T-cell (primary cell): ENCODE measurements around the gene DLGAP1. TPM values are rescaled to one million over a fixed set of nuclear protein-coding genes. Genes with fewer than 3 reads are reported as not detected.
"Not testable (repeated sequence)": the region's sequence is repeated elsewhere in the genome, so short reads cannot be mapped to it uniquely, and the experiment has no call there.

Experiments
- ATAC-seq, 4 experiments: fragments of 200-7000 bp in 3 of 4; fragments of 150-1000 bp in 1 of 4; cut with Tn5 transposase; replicated peaks in 1 of 4; 1 replicate in 3 of 4; 2 replicates in 1 of 4; pipeline ENCODE4 v1.10.0; 2021; ENCODE audit warnings: moderate library complexity in 3 of 4, mild to moderate bottlenecking in 2 of 4, moderate number of reproducible peaks in 1 of 4
- CTCF ChIA-PET, 2 donors: fragments of 300-600 bp; sonication (Branson Sonifier 250); formaldehyde crosslinking; loops; one replicate each; lab custom pipeline; 2022; ENCODE audit warnings: antibody characterized with exemption in 2 of 2; lab: Charles Lee
- POLR2A ChIA-PET, 2 donors: fragments of 300-600 bp; sonication (Branson Sonifier 250); formaldehyde crosslinking; loops; one replicate each; lab custom pipeline; 2022; ENCODE audit warnings: antibody characterized with exemption in 2 of 2; lab: Charles Lee
- DNase-seq, 35 experiments: peaks; one replicate each; pipeline versions ENCODE4 v3.0.0 to v3.0.0-alpha.2; 2013 to 2023
- H3K27ac ChIP-seq: one replicate; pipeline ENCODE4 v1.5.1; 2013; ENCODE audit warnings: low read length
- H3K27me3 ChIP-seq, 2 experiments: replicated peaks in 1 of 2; 1 replicate in 1 of 2; 2 replicates in 1 of 2; pipeline versions ENCODE4 v1.6.1 to v1.7.0; 2013; ENCODE audit warnings: low read length in 1 of 2, mixed read lengths in 1 of 2; ENCODE audit not compliant: control insufficient read depth in 2 of 2, insufficient read depth in 2 of 2; ENCODE audit errors: extremely low read depth in 1 of 2
- H3K36me3 ChIP-seq, 2 donors: 1 replicate in 1 of 2; 2 replicates in 1 of 2; pipeline versions ENCODE4 v1.6.1 to v1.7.0; 2013; ENCODE audit warnings: low read length in 1 of 2; ENCODE audit not compliant: control insufficient read depth in 2 of 2, insufficient read depth in 1 of 2; ENCODE audit errors: extremely low read depth in 1 of 2
- H3K4me1 ChIP-seq, 2 experiments: 1 replicate in 1 of 2; 2 replicates in 1 of 2; pipeline versions ENCODE4 v1.6.1 to v1.7.0; 2013; ENCODE audit warnings: low read length in 2 of 2, mixed read lengths in 1 of 2; ENCODE audit not compliant: insufficient read depth in 2 of 2, control insufficient read depth in 1 of 2; ENCODE audit errors: extremely low read depth in 1 of 2
- H3K4me3 ChIP-seq, 2 donors: 1 replicate in 1 of 2; 2 replicates in 1 of 2; pipeline versions ENCODE4 v1.5.1 to v1.7.0; 2013; ENCODE audit warnings: mild to moderate bottlenecking in 2 of 2, low read length in 1 of 2, moderate library complexity in 1 of 2; ENCODE audit not compliant: control insufficient read depth in 1 of 2; ENCODE audit errors: extremely low read depth in 1 of 2
- H3K9me3 ChIP-seq: 2 replicates; pipeline ENCODE4 v1.7.0; 2013
- H3K27ac Mint-ChIP-seq, 2 donors: one replicate each; pipeline ENCODE4 v1.8.0; 2020 to 2021; ENCODE audit warnings: mild to moderate bottlenecking in 2 of 2, mixed read lengths in 2 of 2
- H3K27me3 Mint-ChIP-seq, 2 donors: one replicate each; pipeline ENCODE4 v1.8.0; 2021 to 2022; ENCODE audit warnings: mixed read lengths in 2 of 2
- H3K36me3 Mint-ChIP-seq: one replicate; pipeline ENCODE4 v1.8.0; 2021; ENCODE audit warnings: mixed read lengths
- H3K4me1 Mint-ChIP-seq, 3 donors: one replicate each; pipeline ENCODE4 v1.8.0; 2020 to 2022; ENCODE audit warnings: mixed read lengths in 3 of 3, mild to moderate bottlenecking in 1 of 3
- H3K4me3 Mint-ChIP-seq, 3 donors: one replicate each; pipeline ENCODE4 v1.8.0; 2020 to 2022; ENCODE audit warnings: mild to moderate bottlenecking in 3 of 3, mixed read lengths in 3 of 3, moderate library complexity in 3 of 3
- H3K9me3 Mint-ChIP-seq, 3 donors: one replicate each; pipeline ENCODE4 v1.8.0; 2020 to 2022; ENCODE audit warnings: mixed read lengths in 3 of 3
- WGBS: methylation state at CpG from one replicate; pipeline ENCODE4 v1.1.5; 2013; ENCODE audit warnings: missing lambda C conversion rate; ENCODE audit not compliant: insufficient coverage; 5-methylcytosine and 5-hydroxymethylcytosine counted together
- total RNA-seq, 35 experiments: library from RNA in 6 of 35; stranded (reverse) in 6 of 35; fragments of 120-200 nt in 1 of 35; gene quantifications; one replicate each; pipeline versions ENCODE4 v1.2.1 to v1.2.4 and lab custom pipeline; 2013 to 2026

Gene DLGAP1
- total RNA-seq, 5 donors from 2014 or later (not counting 1 experiment from before 2014, with no cell fraction given) = 0.25 to 1.8 (median 0.26) TPM

DNA sequence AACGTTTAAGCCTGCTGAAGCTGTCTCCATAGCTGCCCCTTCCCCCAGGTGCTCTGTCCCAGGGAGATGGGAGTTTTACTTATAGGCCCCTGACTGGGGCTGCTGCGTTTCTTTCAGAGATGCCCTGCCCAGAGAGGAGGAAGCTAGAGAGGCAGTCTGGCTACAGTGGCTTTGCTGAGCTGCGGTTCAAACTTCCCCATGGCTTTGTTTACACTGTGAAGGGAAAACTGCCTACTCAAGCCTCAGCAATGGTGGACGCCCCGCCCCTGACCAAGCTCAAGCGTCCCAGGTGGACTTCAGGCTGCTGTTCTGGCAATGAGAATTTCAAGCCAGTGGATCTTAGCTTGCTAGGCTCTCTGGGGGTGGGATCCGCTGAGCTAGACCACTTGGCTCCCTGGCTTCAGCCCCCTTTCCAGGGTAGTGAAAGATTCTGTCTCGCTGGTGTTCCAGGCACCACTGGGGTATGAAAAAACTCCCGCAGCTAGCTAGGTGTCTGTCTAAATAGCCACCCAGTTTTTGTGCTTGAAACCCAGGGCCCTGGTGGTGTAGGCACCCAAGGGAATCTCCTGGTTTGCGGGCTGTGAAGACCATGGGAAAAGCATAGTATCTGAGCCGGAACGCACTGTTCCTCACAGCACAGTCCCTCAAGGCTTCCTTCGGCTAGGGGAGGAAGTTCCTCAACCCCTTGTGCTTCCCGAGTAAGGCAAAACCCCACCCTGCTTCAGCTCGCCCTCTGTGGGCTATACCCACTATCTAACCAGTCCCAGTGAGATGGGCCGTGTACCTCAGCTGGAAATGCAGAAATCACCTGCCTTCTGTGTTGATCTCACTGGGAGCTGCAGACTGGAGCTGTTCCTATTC, 755.2 kb downstream of the DLGAP1 start:
- POLR2A ChIA-PET, H3K36me3 ChIP-seq, CTCF ChIA-PET, H3K36me3 Mint-ChIP-seq, H3K27ac Mint-ChIP-seq, H3K9me3 Mint-ChIP-seq, H3K4me3 ChIP-seq, H3K4me3 Mint-ChIP-seq, H3K9me3 ChIP-seq, H3K4me1 Mint-ChIP-seq, ATAC-seq, H3K27ac ChIP-seq, H3K4me1 ChIP-seq: not testable (repeated sequence)
- peaks cover 0 to 37% of the 10 kb centered on the region in 2 experiments for H3K27me3 ChIP-seq
- WGBS = 24% methylated on average over 10 of the region's 16 CpGs
- peaks cover 36 to 59% of the 10 kb centered on the region in 2 donors for H3K27me3 Mint-ChIP-seq
- DNase-seq = peak in 2 of 35 experiments; percentile 6 to 18

DNA sequence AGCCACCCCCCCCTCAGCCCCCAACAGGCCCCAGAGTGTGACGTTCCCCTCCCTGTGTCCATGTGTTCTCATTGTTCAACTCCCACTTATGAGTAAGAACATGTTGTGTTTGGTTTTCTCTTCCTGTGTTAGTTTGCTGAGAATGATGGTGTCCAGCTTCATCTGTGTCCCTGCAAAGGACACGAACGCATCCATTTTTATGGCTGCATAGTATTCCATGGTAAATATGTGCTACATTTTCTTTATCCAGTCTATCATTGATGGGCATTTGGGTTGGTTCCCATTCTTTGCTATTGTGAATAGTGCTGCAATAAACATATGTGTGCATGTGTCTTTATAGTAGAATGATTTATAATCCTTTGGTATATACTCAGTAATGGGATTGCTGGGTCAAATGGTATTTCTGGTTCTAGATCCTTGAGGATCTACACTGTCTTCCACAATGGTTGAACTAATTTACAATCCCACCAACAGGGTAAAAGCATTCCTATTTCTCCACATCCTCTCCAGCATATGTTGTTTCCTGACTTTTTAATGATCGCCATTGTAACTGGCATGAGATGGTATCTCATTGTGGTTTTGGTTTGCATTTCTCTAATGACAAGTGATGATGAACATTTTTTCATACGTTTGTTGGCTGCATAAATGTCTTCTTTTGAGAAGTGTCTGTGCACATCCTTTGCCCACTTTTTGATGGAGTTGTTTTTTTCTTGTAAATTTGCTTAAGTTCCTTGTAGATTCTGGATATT, 760.9 kb downstream of the DLGAP1 start:
- peaks cover 15 to 18% of the 10 kb centered on the region in 2 donors for H3K27me3 Mint-ChIP-seq
- H3K9me3 ChIP-seq, H3K36me3 ChIP-seq, H3K4me1 ChIP-seq, H3K4me3 ChIP-seq, H3K4me1 Mint-ChIP-seq, H3K27ac Mint-ChIP-seq, H3K4me3 Mint-ChIP-seq, ATAC-seq, CTCF ChIA-PET, H3K9me3 Mint-ChIP-seq, POLR2A ChIA-PET, H3K27me3 ChIP-seq, H3K36me3 Mint-ChIP-seq, H3K27ac ChIP-seq, DNase-seq: not testable (repeated sequence)
- WGBS = 20% methylated on average over 1 of the region's 5 CpGs

DNA sequence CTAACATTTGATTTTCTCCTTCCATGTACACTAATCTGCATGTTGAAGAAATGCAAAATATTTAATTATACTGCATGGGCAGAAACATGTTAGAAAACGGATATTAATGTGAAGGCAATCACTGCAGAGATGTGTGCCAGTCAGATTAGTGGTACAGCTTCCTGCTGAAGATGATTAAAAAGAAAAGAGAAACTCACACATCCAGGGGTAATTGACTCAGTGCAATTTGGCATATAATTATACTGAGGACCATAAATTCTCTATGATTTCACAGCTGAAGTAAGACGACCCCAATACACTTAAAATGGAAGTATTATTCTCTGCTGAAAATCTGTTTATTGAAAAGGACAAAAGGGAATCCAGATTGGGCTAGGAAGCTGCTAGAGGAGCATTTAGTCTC, 761.7 kb downstream of the DLGAP1 start:
- Histone ChIP-seq H3K4me1 (no peaks in the 10 kb centered on the region), H3K9me3 (no peaks in the 10 kb centered on the region), H3K27ac (no peak overlapping the region), H3K4me3 (no peak overlapping the region), H3K36me3 (no peaks in the 10 kb centered on the region), H3K27me3 (no peaks in the 10 kb centered on the region)
- 40% methylated on average over 1 of the region's 2 CpGs for WGBS
- Mint-ChIP-seq H3K27me3 (peaks cover 10 to 14% of the 10 kb centered on the region in 2 donors), H3K4me3 (no peak overlapping the region), H3K27ac (no peak overlapping the region), H3K36me3 (no peaks in the 10 kb centered on the region), H3K9me3 (peaks cover 0 to 7% (median 4%) of the 10 kb centered on the region in 3 donors), H3K4me1 (no peaks in the 10 kb centered on the region)
- ChIA-PET POLR2A (no interaction called here), CTCF (interaction anchor here in 1 of 2 donors (0.6 kb wide), 1 partner anchor 27 kb away, joined by 3 read pairs; no protein-coding TSS in a partner anchor)
- DNase-seq (no peak), ATAC-seq (no peak)

- peaks cover 0 to 7% (median 4%) of the 10 kb centered on the region in 3 donors for H3K9me3 Mint-ChIP-seq
- ChIA-PET POLR2A (no interaction called here), CTCF (interaction anchor here in 1 of 2 donors (0.7 kb wide), 1 partner anchor 9 kb away, joined by 4 read pairs; no protein-coding TSS in a partner anchor)
- ATAC-seq (no peak), DNase-seq (no peak)
- H3K27ac ChIP-seq = no peak overlapping the region
- H3K4me3 Mint-ChIP-seq = no peak overlapping the region
- H3K4me1 Mint-ChIP-seq = no peaks in the 10 kb centered on the region
- H3K4me1 ChIP-seq = no peaks in the 10 kb centered on the region
- H3K36me3 Mint-ChIP-seq = no peaks in the 10 kb centered on the region
- H3K36me3 ChIP-seq = no peaks in the 10 kb centered on the region
- 95% methylated on average over 2 of the region's 2 CpGs for WGBS
- no peak overlapping the region for H3K4me3 ChIP-seq
- H3K27ac Mint-ChIP-seq = no peak overlapping the region
- H3K27me3 ChIP-seq = no peaks in the 10 kb centered on the region
- peaks cover 10 to 11% of the 10 kb centered on the region in 2 donors for H3K27me3 Mint-ChIP-seq
- H3K9me3 ChIP-seq = no peaks in the 10 kb centered on the region
These were observed 762.4 kb downstream of the DLGAP1 start for GRCh38 chr18:3692691-3693090.

DNA sequence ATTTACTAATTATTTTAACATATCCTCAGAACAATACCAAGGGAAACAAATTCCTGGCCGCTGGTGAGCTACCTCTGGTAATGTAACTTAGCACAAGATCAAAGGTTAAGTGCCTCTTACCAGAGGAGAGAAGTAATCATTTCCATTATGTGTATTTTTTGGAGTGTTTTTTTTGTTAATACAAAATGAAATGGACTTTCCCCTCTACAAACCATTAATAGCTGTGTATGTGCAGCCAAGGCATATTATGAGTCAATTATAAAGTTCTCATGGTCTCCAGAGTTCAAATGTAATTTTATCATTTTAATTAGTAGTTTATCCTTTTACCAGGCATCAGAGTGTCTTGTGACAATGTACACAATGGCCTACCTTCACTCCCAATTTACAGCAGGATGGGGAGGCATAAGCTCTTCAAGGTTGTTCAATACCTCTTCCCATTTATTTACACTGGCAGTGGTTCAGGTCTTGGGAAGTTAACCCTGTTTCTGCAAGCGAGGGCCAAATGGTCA, 762.9 kb downstream of the DLGAP1 start:
- Mint-ChIP-seq H3K9me3 (peaks cover 0 to 5% (median 5%) of the 10 kb centered on the region in 3 donors), H3K27me3 (peaks cover 7 to 11% of the 10 kb centered on the region in 2 donors), H3K27ac (no peak overlapping the region), H3K36me3 (no peaks in the 10 kb centered on the region), H3K4me3 (no peak overlapping the region), H3K4me1 (no peaks in the 10 kb centered on the region)
- no peak overlapping the region for H3K27ac ChIP-seq
- no peak overlapping the region for H3K4me3 ChIP-seq
- CTCF ChIA-PET = interaction anchor here in 1 of 2 donors (0.7 kb wide), 1 partner anchor 8 kb away, joined by 4 read pairs; no protein-coding TSS in a partner anchor
- H3K4me1 ChIP-seq = no peaks in the 10 kb centered on the region
- no peaks in the 10 kb centered on the region for H3K36me3 ChIP-seq
- DNase-seq = no peak
- no peaks in the 10 kb centered on the region for H3K27me3 ChIP-seq
- POLR2A ChIA-PET = no interaction called here
- H3K9me3 ChIP-seq = no peaks in the 10 kb centered on the region
- WGBS = no CpG with 5 or more reads among the region's 2 CpGs
- no peak for ATAC-seq

DNA sequence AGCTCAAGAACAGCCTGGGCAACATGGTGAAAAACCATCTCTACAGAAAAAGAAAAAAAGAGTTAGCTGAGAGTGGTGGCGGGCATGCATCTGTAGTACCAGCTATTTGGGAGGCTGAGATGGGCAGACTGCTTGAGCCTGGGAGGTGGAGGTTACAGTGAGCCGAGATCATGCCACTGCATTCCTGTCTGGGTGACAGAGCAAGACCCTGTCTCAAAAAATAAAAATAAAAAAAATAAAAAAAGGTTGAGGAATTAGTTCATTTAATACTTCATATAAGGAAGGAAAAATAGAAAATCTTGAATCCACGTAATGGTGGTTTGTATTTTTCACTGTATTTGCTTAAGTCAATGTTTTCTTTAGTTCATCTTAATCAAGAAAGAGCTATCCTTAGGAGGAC, 763.4 kb downstream of the DLGAP1 start:
- no peaks in the 10 kb centered on the region for H3K9me3 ChIP-seq
- H3K27me3 ChIP-seq = no peaks in the 10 kb centered on the region
- H3K27ac ChIP-seq = no peak overlapping the region
- ChIA-PET CTCF (no interaction called here), POLR2A (no interaction called here)
- Mint-ChIP-seq H3K9me3 (peaks cover 0 to 10% (median under 1%) of the 10 kb centered on the region in 3 donors), H3K4me3 (no peak overlapping the region), H3K27me3 (peaks cover 6 to 8% of the 10 kb centered on the region in 2 donors), H3K4me1 (no peaks in the 10 kb centered on the region), H3K27ac (no peak overlapping the region), H3K36me3 (no peaks in the 10 kb centered on the region)
- DNase-seq (no peak), ATAC-seq (no peak)
- H3K36me3 ChIP-seq = no peaks in the 10 kb centered on the region
- no peak overlapping the region for H3K4me3 ChIP-seq
- 93% methylated on average over 2 of the region's 3 CpGs for WGBS
- H3K4me1 ChIP-seq = no peaks in the 10 kb centered on the region
